Caco-2 (cell line): ENCODE results near the gene STK24. TPM values are rescaled to one million over a fixed set of nuclear protein-coding genes. Genes with fewer than 3 reads are reported as not detected.

Experiments used
- BruUV-seq: library from RNA; stranded (reverse); fragments of 400-500 nt; replicated peaks from 2 replicates; lab custom pipeline; 2021; lab: Mats Ljungman, UMichigan
- CTCF ChIA-PET: fragments of 300-600 bp; sonication (Branson Sonifier 250); formaldehyde crosslinking; loops from one replicate; lab custom pipeline; 2022; ENCODE audit warnings: antibody characterized with exemption; lab: Charles Lee
- POLR2A ChIA-PET: fragments of 300-600 bp; sonication (Branson Sonifier 250); formaldehyde crosslinking; loops from one replicate; lab custom pipeline; 2022; ENCODE audit warnings: antibody characterized with exemption; lab: Charles Lee
- DNase-seq, 2 experiments: peaks; one replicate each; pipeline versions ENCODE4 v3.0.0 to v3.0.0-alpha.2; 2020 to 2022
- H3K27me3 ChIP-seq: replicated peaks from 2 replicates; pipeline ENCODE4 v1.6.0; 2011; ENCODE audit warnings: low read length; ENCODE audit not compliant: control insufficient read depth, insufficient read depth
- H3K36me3 ChIP-seq: 2 replicates; pipeline ENCODE4 v1.5.1; 2011; ENCODE audit warnings: low read length; ENCODE audit not compliant: control insufficient read depth, insufficient read depth
- H3K4me1 ChIP-seq: fragments of 250-450 bp; sonication (Bioruptor Pico); 2 replicates; pipeline ENCODE4 v1.5.1; 2020; ENCODE audit warnings: mild to moderate bottlenecking
- H3K4me3 ChIP-seq: 2 replicates; pipeline ENCODE4 v1.5.1; 2011; ENCODE audit warnings: low read depth, mild to moderate bottlenecking, control low read depth, low read length
- H3K9me3 ChIP-seq: fragments of 250-450 bp; sonication (Bioruptor Pico); 2 replicates; pipeline ENCODE4 v1.5.1; 2020; ENCODE audit warnings: mild to moderate bottlenecking, moderate library complexity
- H3K27ac Mint-ChIP-seq: one replicate; pipeline ENCODE4 v1.8.0; 2022; ENCODE audit warnings: mixed read lengths; ENCODE audit not compliant: unreplicated experiment
- H3K27me3 Mint-ChIP-seq: one replicate; pipeline ENCODE4 v1.8.0; 2022; ENCODE audit warnings: mixed read lengths; ENCODE audit not compliant: insufficient read depth, unreplicated experiment
- H3K36me3 Mint-ChIP-seq: one replicate; pipeline ENCODE4 v1.8.0; 2022; ENCODE audit warnings: mild to moderate bottlenecking, mixed read lengths; ENCODE audit not compliant: insufficient read depth, unreplicated experiment
- H3K4me1 Mint-ChIP-seq: one replicate; pipeline ENCODE4 v1.8.0; 2022; ENCODE audit warnings: low read depth, mixed read lengths; ENCODE audit not compliant: unreplicated experiment
- H3K4me3 Mint-ChIP-seq: one replicate; pipeline ENCODE4 v1.8.0; 2022; ENCODE audit warnings: mild to moderate bottlenecking, moderate library complexity, mixed read lengths; ENCODE audit not compliant: unreplicated experiment
- H3K9me3 Mint-ChIP-seq: one replicate; pipeline ENCODE4 v1.8.0; 2022; ENCODE audit warnings: mixed read lengths; ENCODE audit not compliant: unreplicated experiment
- CTCF ChIP-seq, 2 experiments: fragments of 200-600 bp in 1 of 2; IDR thresholded peaks; 1 replicate in 1 of 2; 2 replicates in 1 of 2; pipeline versions ENCODE4 v1.5.1 to v1.8.0; 2011 to 2022; ENCODE audit warnings: antibody characterized with exemption in 1 of 2, control low read depth in 1 of 2, inconsistent platforms in 1 of 2, low read depth in 1 of 2, low read length in 1 of 2, mild to moderate bottlenecking in 1 of 2, moderate library complexity in 1 of 2; ENCODE audit not compliant: insufficient read depth in 1 of 2, severe bottlenecking in 1 of 2, unreplicated experiment in 1 of 2
- intact Hi-C: fragments of 100-400 bp; cut with micrococcal nuclease; formaldehyde crosslinking; loops from one replicate; pipeline ENCODE4 v1.10.0; 2022; ENCODE audit not compliant: unreplicated experiment
- total RNA-seq: library from RNA; stranded (reverse); gene quantifications from 2 replicates; pipeline ENCODE4 v1.2.3, GENCODE V29; 2022

The STK24 gene
- total RNA-seq, 1 experiment from 2014 or later: 253 TPM

GRCh38 chr13:98564204-98564603 lies 12.7 kb downstream of the STK24 start:
- peaks cover 95% of the 10 kb centered on the region for H3K36me3 Mint-ChIP-seq
- peaks cover 1% of the 10 kb centered on the region; the same call in 1 of the 2 replicates for H3K36me3 ChIP-seq
- TF ChIP-seq CTCF (IDR thresholded peaks at IDR 0.05; ENCODE audit: insufficient read depth in 1 of 2, low read depth in 1 of 2, low read length in 1 of 2, severe bottlenecking in 1 of 2, unreplicated experiment in 1 of 2): no peak
- H3K9me3 Mint-ChIP-seq: no peaks in the 10 kb centered on the region
- ChIA-PET CTCF (interaction anchor here (1.7 kb wide), 1 partner anchor 89 kb away, joined by 3 read pairs; no protein-coding TSS in a partner anchor), POLR2A (no interaction called here)
- no peaks in the 10 kb centered on the region for H3K27me3 Mint-ChIP-seq
- no peak overlapping the region for H3K4me3 Mint-ChIP-seq
- peaks cover 45% of the 10 kb centered on the region for H3K4me1 ChIP-seq
- peak overlapping the region; percentile 66 for H3K27ac Mint-ChIP-seq
- DNase-seq: no peak
- H3K9me3 ChIP-seq: no peaks in the 10 kb centered on the region
- BruUV-seq: no TSS peak
- no peak overlapping the region for H3K4me3 ChIP-seq
- H3K4me1 Mint-ChIP-seq: peaks cover 63% of the 10 kb centered on the region
- intact Hi-C loops: no loop called here
- no peaks in the 10 kb centered on the region for H3K27me3 ChIP-seq

- CTCF ChIA-PET: no interaction called here
Measured at GRCh38 chr13:98563071-98563470, 13.8 kb downstream of the STK24 start.

DNA sequence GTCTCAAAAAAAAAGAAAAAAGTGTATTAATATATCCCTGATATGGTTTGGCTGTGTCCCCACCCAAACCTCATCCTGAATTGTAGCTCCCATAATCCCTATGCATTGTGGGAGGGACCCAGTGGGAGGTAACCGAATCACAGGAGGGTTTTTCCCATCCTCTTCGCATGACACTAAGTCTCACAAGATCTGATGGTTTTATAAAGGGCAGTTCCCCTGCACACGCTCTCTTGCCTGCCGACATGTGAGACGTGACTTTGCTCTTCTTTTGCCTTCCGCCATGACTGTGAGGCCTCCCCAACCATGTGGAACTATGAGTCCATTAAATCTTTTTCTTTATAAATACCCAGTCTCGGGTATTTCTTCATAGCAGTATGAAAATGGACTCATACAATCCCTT lies 17.7 kb downstream of the STK24 start:
- DNase-seq: no peak
- ChIA-PET POLR2A (no interaction called here), CTCF (no interaction called here)
- peak overlapping the region; percentile 34 for H3K27ac Mint-ChIP-seq
- Histone ChIP-seq H3K4me3 (no peak overlapping the region), H3K4me1 (peaks cover 8% of the 10 kb centered on the region; the same call in 1 of the 2 replicates), H3K27me3 (no peaks in the 10 kb centered on the region), H3K36me3 (no peaks in the 10 kb centered on the region; the same call in 1 of the 2 replicates), H3K9me3 (no peaks in the 10 kb centered on the region)
- intact Hi-C loops: loop anchor here (5.0 to 10.0 kb wide), 2 partner anchors 77 to 286 kb away; no protein-coding TSS in a partner anchor
- H3K4me3 Mint-ChIP-seq: no peak overlapping the region
- no TSS peak for BruUV-seq
- no peaks in the 10 kb centered on the region for H3K9me3 Mint-ChIP-seq
- H3K4me1 Mint-ChIP-seq: peaks cover 50% of the 10 kb centered on the region
- peaks cover 79% of the 10 kb centered on the region for H3K36me3 Mint-ChIP-seq
- TF ChIP-seq CTCF (IDR thresholded peaks at IDR 0.05; ENCODE audit: insufficient read depth in 1 of 2, low read depth in 1 of 2, low read length in 1 of 2, severe bottlenecking in 1 of 2, unreplicated experiment in 1 of 2): no peak
- no peaks in the 10 kb centered on the region for H3K27me3 Mint-ChIP-seq

More at GRCh38 chr13:98563071-98563470, 13.8 kb downstream of the STK24 start:
- no peak for DNase-seq
- Mint-ChIP-seq H3K36me3 (peaks cover 90% of the 10 kb centered on the region), H3K27ac (no peak overlapping the region), H3K4me1 (peaks cover 58% of the 10 kb centered on the region), H3K9me3 (no peaks in the 10 kb centered on the region), H3K4me3 (no peak overlapping the region), H3K27me3 (no peaks in the 10 kb centered on the region)
- peaks cover 34% of the 10 kb centered on the region for H3K4me1 ChIP-seq
- POLR2A ChIA-PET: no interaction called here
- TF ChIP-seq CTCF (IDR thresholded peaks at IDR 0.05; ENCODE audit: insufficient read depth in 1 of 2, low read depth in 1 of 2, low read length in 1 of 2, severe bottlenecking in 1 of 2, unreplicated experiment in 1 of 2): no peak
- no peaks in the 10 kb centered on the region for H3K9me3 ChIP-seq
- no peak overlapping the region for H3K4me3 ChIP-seq
- H3K36me3 ChIP-seq: peaks cover 1% of the 10 kb centered on the region; the same call in 1 of the 2 replicates
- no peaks in the 10 kb centered on the region for H3K27me3 ChIP-seq
- intact Hi-C loops: no loop called here
- no TSS peak for BruUV-seq
